ENCODE data around the gene SNX25. TPM values are rescaled to one million over a fixed set of nuclear protein-coding genes. Genes with fewer than 3 reads are reported as not detected.
A peak's percentile ranks its signal among the peaks of the same experiment; 100 is the strongest.

SNX25 gene
- total and polyA plus RNA-seq, 2 donors (not counting 1 experiment from before 2014, with no cell fraction given) = 12.0 to 77.6 TPM

GRCh38 chr4:185247151-185247550 is 37.8 kb downstream of the SNX25 start:
- ChIA-PET CTCF (interaction anchor here (0.6 to 1.1 kb wide), 2 partner anchors 27 to 350 kb away, joined by 3 read pairs; no protein-coding TSS in a partner anchor), POLR2A (no interaction called here)
- ATAC-seq (ENCODE audit: low read depth) (no peak), DNase-seq (no peak)
- Histone ChIP-seq H3K27me3 (replicated peaks in 1 of 4; ENCODE audit: control extremely low read depth in 1 of 4, control insufficient read depth in 3 of 4, insufficient read depth in 4 of 4, low read length in 3 of 4) (no peaks in the 10 kb centered on the region), H3K79me2 (ENCODE audit: control insufficient read depth, insufficient read depth, low read length) (peaks cover 89% of the 10 kb centered on the region), H2AFZ (ENCODE audit: insufficient read depth, low read depth, low read length, poor library complexity, severe bottlenecking) (no peak overlapping the region), H3K4me1 (ENCODE audit: control insufficient read depth in 2 of 2, insufficient read depth in 2 of 2, low read length in 2 of 2) (peaks cover 0 to 5% of the 10 kb centered on the region in 2 donors), H3K9me3 (ENCODE audit: control extremely low read depth in 1 of 3, control insufficient read depth in 2 of 3, insufficient read depth in 1 of 3, low read length in 2 of 3) (no peaks in the 10 kb centered on the region), H3K4me2 (replicated peaks; ENCODE audit: low read depth, low read length, poor library complexity, severe bottlenecking) (no peak overlapping the region), H3K4me3 (ENCODE audit: control extremely low read depth in 1 of 5, extremely low read depth in 1 of 5, insufficient read depth in 1 of 5, low read depth in 2 of 5, low read length in 4 of 5) (no peak overlapping the region), H3K27ac (ENCODE audit: low read length in 2 of 2) (no peak overlapping the region), H3K36me3 (replicated peaks in 1 of 2; ENCODE audit: control extremely low read depth in 1 of 2, control insufficient read depth in 1 of 2, extremely low read depth in 1 of 2, insufficient read depth in 2 of 2, low read length in 1 of 2) (no peaks in the 10 kb centered on the region), H4K20me1 (ENCODE audit: control insufficient read depth, insufficient read depth, low read length, poor library complexity, severe bottlenecking) (peaks cover 24% of the 10 kb centered on the region), H3K9ac (ENCODE audit: low read length) (no peak overlapping the region)
- H3K4me3 Mint-ChIP-seq = no peak overlapping the region
- H3K9me3 Mint-ChIP-seq (ENCODE audit: insufficient read depth) = no peaks in the 10 kb centered on the region
- H3K4me1 Mint-ChIP-seq = peaks cover 42% of the 10 kb centered on the region
- peak overlapping the region; percentile 44 for H3K27ac Mint-ChIP-seq
- TF ChIP-seq EZH2 (IDR thresholded peaks at IDR 0.05; ENCODE audit: borderline replicate concordance, insufficient read depth, low read depth, low read length, poor library complexity, severe bottlenecking) = no peak
- H3K27me3 Mint-ChIP-seq = no peaks in the 10 kb centered on the region
- no CpG with 5 or more reads among the region's 1 CpG for WGBS (ENCODE audit: insufficient coverage)
- intact Hi-C loops (cut with micrococcal nuclease) = loop anchor here (5.0 kb wide), 1 partner anchor 35 kb away; no protein-coding TSS in a partner anchor

GRCh38 chr4:185248393-185249039 is 39.1 kb downstream of the SNX25 start:
- no peaks in the 10 kb centered on the region for H3K4me1 ChIP-seq (ENCODE audit: control insufficient read depth in 2 of 2, insufficient read depth in 2 of 2, low read length in 2 of 2)
- H3K79me2 ChIP-seq (ENCODE audit: control insufficient read depth, insufficient read depth, low read length) = peaks cover 88% of the 10 kb centered on the region
- H2AFZ ChIP-seq (ENCODE audit: insufficient read depth, low read depth, low read length, poor library complexity, severe bottlenecking) = no peak overlapping the region
- no peaks in the 10 kb centered on the region for H3K27me3 ChIP-seq (replicated peaks in 1 of 4; ENCODE audit: control extremely low read depth in 1 of 4, control insufficient read depth in 3 of 4, insufficient read depth in 4 of 4, low read length in 3 of 4)
- TF ChIP-seq EZH2 (IDR thresholded peaks at IDR 0.05; ENCODE audit: borderline replicate concordance, insufficient read depth, low read depth, low read length, poor library complexity, severe bottlenecking) = no peak
- TF ChIP-seq CTCF (IDR thresholded peaks at IDR 0.05) = no peak
- Mint-ChIP-seq H3K9me3 (ENCODE audit: insufficient read depth) (no peaks in the 10 kb centered on the region), H3K4me3 (no peak overlapping the region), H3K27ac (peak overlapping the region; percentile 32), H3K4me1 (peaks cover 40% of the 10 kb centered on the region), H3K27me3 (no peaks in the 10 kb centered on the region)
- H3K9me3 ChIP-seq (ENCODE audit: control extremely low read depth in 1 of 3, control insufficient read depth in 2 of 3, insufficient read depth in 1 of 3, low read length in 2 of 3) = no peaks in the 10 kb centered on the region
- H3K9ac ChIP-seq (ENCODE audit: low read length) = no peak overlapping the region
- H3K27ac ChIP-seq (ENCODE audit: low read length in 2 of 2) = no peak overlapping the region
- intact Hi-C loops (cut with micrococcal nuclease) = loop anchor here (5.0 kb wide), 1 partner anchor 36 kb away; no protein-coding TSS in a partner anchor
- DNase-seq (no peak), ATAC-seq (ENCODE audit: low read depth) (no peak)
- H3K4me3 ChIP-seq (ENCODE audit: control extremely low read depth in 1 of 5, extremely low read depth in 1 of 5, insufficient read depth in 1 of 5, low read depth in 2 of 5, low read length in 4 of 5) = no peak overlapping the region
- ChIA-PET POLR2A (no interaction called here), CTCF (no interaction called here)
- peaks cover 16% of the 10 kb centered on the region for H4K20me1 ChIP-seq (ENCODE audit: control insufficient read depth, insufficient read depth, low read length, poor library complexity, severe bottlenecking)
- 100% methylated on average over 2 of the region's 3 CpGs for WGBS (ENCODE audit: insufficient coverage)
- peaks cover 3 to 4% of the 10 kb centered on the region in 2 experiments for H3K36me3 ChIP-seq (replicated peaks in 1 of 2; ENCODE audit: control extremely low read depth in 1 of 2, control insufficient read depth in 1 of 2, extremely low read depth in 1 of 2, insufficient read depth in 2 of 2, low read length in 1 of 2)
- no peak overlapping the region for H3K4me2 ChIP-seq (replicated peaks; ENCODE audit: low read depth, low read length, poor library complexity, severe bottlenecking)

Data from B cell (primary cell).